GM04504 (cell line): Measurements from ENCODE around the gene ITGB3.
"Not testable (repeated sequence)": the region's sequence is repeated elsewhere in the genome, so short reads cannot be mapped to it uniquely, and the experiment has no call there.

Source experiments
- DNase-seq: peaks from one replicate; pipeline ENCODE4 v3.0.0-alpha.2; 2012; ENCODE audit warnings: low read depth

Gene ITGB3

GRCh38 chr17:47253541-47254402 lies at the start of gene ITGB3:
ITGB3 (plus strand) TSS chr17:47253827; CDS start chr17:47253862, 35 bp downstream.
- peak; percentile 44 for DNase-seq

DNA sequence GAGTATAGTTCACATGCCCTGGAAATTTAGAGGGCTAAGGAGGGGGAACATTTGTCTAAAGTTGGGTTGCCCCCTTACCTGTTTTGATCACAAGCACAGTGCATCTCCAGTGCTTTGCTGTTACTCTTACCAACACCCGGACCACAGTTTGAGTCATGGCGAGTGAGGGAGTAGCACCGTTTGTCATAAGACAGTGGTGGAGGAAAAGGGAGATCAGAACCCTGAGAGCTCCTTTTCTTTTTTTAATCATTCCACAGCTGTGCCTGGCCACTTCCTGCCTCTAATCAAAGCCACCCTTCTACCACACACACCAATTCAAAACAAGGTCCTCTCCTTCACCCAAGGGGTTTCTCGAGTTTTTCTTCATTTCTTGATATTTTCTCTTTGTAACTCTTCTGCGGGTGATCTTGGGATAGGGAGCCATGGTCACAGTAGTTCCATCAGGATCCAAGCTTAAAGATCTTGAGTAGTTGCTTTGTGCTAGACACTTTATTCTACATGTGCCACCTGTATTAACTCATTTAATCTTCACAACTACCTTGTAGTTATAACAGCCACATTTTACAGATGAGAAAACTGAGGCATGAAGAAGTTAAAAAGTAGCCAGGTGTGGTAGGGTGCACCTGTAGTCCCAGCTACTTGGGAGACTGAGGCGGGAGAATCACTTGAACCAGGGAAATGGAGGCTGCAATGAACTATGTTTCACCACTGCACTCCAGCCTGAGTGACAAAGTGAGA lies 49.5 kb upstream of the ITGB3 start:
- DNase-seq, result peak; percentile 32

- DNase-seq, result no peak
These were observed 48.8 kb upstream of the ITGB3 start for GRCh38 chr17:47204722-47205418.

GRCh38 chr17:47205419-47205963 lies 48.1 kb upstream of the ITGB3 start:
- no peak for DNase-seq

GRCh38 chr17:47207143-47208067 lies 46.2 kb upstream of the ITGB3 start:
- no peak for DNase-seq

- DNase-seq, result no peak
These were observed 44.7 kb upstream of the ITGB3 start, which contains the start of gene MYL4 for GRCh38 chr17:47208744-47209488. MYL4 (plus strand) TSS chr17:47209348; CDS start chr17:47209423, 75 bp downstream.

DNA sequence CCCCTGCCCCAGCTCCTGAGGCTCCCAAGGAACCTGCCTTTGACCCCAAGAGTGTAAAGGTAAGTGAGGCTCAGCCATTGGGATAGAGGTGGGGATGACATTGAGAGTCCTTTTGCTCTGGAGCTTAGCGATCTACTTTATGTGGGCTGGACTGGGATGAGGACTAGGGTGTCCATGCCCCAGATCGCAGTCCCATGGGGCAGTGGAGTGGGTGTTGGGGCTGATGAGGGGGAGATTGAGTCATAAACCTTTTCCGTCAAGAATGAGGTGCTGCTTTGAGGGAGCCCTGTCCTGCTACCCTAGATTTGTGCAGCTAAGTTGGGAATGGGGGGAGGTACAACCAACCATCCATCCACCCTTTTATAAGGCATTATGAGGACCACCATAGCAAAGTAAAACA lies 44.1 kb upstream of the ITGB3 start:
- DNase-seq, result no peak

GRCh38 chr17:47210105-47210504 lies 43.5 kb upstream of the ITGB3 start:
- no peak for DNase-seq

DNA sequence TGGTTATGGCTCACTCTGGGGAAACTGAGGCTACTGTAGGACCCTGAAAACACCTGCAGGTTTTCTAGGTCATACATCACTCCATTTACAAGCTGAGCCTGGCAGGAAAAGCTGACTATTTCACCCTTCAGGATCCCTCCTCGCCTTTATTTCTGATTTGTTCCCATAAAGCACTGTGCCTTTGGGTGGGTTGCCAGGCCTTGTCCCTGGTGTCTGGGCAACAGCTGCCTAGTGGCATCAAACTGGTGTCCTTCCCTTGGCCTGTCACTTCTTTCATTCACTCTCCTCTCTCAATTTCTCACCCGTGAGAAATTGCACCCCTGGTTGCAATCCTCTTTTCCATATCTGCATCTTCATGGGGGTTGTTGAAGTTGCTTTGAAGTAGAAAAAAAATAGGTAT lies 42.8 kb upstream of the ITGB3 start:
- no peak for DNase-seq

GRCh38 chr17:47212458-47212857 lies 41.2 kb upstream of the ITGB3 start:
- no peak for DNase-seq

GRCh38 chr17:47213540-47213939 lies 40.1 kb upstream of the ITGB3 start:
- no peak for DNase-seq

- no peak for DNase-seq
These were observed 38.7 kb upstream of the ITGB3 start for GRCh38 chr17:47214931-47215330.

DNA sequence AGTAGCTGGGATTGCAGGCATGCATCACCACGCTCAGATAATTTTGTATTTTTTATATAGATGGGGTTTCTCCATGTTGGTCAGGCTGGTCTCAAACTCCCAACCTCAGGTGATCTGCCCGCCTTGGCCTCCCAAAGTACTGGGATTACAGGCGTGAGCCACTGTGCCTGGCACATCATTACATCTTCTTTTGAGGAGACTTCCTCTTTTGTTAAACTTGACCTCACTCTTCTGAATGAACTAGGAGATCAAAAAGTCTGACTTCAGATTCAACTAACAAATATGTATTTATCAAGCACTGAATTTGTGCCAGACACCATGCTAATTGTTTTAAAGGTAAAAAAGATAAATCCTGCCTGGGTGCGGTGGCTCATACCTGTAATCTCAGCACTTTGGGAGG lies 36.8 kb upstream of the ITGB3 start:
- DNase-seq, result not testable (repeated sequence)

GRCh38 chr17:47217279-47217678 lies 36.3 kb upstream of the ITGB3 start:
- DNase-seq, result not testable (repeated sequence)

- DNase-seq, result no peak
These were observed 34.7 kb upstream of the ITGB3 start for GRCh38 chr17:47218896-47219430.

DNA sequence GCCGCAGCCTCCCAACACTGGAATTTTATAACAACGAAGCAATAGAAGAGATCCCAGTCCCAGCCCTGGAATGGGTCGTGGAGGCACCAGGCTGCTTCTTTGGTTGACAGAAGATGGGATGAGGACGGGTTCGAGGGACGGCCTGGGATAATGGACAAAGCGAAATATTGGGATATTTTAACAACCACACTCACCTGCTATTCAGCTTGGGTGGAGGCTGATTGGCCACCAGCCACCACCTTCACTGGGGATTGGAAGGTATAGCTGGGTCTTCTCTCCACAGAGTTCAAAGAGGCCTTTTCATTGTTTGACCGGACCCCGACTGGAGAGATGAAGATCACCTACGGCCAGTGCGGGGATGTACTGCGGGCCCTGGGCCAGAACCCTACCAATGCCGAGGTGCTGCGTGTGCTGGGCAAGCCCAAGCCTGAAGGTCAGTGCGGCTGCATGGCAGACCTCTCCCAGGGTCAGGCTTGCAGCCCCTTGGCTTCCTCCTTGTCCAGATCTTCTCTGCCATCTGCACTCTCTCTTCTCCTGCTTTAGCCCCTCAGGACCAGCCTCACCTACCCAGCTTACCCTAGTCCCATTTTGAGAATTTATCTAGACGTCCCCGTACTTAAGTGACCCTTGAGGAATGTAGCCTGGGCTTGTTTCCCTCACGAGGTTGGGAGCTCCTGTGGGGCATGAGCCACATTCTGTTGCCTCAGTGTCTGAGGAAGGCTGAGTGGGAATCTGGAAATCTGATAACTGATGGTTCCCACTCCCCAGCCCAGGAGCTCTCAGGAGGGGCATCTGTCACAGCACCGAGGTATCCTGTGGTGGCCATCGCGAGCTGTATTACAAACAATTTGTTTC lies 33.8 kb upstream of the ITGB3 start:
- DNase-seq, result no peak

GRCh38 chr17:47220531-47220999 lies 33.1 kb upstream of the ITGB3 start:
- DNase-seq, result no peak

DNA sequence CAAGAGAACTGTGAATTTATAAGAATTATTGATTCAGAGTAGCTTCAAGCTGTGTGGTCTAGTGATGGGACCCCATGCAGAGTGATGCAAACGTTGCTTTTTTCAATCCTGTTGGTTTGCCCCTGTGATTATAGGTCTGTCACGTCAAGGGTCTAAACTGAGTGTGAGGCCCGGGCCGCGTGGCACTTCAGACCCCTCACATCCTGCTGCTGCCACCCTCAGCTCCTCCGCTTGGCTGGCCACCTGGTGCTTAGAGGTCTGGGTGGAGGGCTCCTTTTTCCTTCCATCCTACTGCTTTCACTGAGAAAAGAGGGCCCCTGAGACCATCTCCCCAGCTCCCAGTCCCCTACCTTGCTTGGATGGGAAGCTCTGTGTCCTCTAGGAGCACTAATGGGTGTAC lies 32.5 kb upstream of the ITGB3 start:
- no peak for DNase-seq

- DNase-seq, result no peak
These were observed 31.6 kb upstream of the ITGB3 start for GRCh38 chr17:47222047-47222446.
